Inflammatory macrophage (primary cell): ENCODE data around the gene PADI6.

Source experiments
- DNase-seq, 2 donors: peaks; one replicate each; pipeline ENCODE4 v3.0.0-alpha.2; 2020 to 2022

The PADI6 gene

GRCh38 chr1:17436380-17437174 lies 64.6 kb downstream of the PADI6 start:
- no peak for DNase-seq

DNA sequence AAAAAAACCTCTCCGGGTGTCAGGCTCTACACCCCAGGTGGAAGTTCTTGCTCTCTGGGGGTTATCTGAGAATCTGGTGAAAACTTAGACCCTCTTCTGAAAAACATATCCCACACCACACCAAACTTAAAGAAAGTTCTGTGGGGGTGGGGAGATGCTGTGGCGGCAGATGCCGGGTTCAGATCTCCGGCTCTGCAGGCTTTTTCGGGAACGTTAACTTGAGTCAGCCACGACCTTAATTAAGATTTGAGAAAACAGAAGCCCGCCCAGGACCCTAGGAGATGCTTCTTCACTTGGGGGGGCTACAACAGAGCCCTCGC lies 65.2 kb downstream of the PADI6 start:
- no peak for DNase-seq

- DNase-seq: peak; percentile 29 to 69
Observed at GRCh38 chr1:17437580-17438317, 65.8 kb downstream of the PADI6 start.

GRCh38 chr1:17438318-17439249 lies 66.6 kb downstream of the PADI6 start:
- DNase-seq: peak; percentile 88 to 93

DNA sequence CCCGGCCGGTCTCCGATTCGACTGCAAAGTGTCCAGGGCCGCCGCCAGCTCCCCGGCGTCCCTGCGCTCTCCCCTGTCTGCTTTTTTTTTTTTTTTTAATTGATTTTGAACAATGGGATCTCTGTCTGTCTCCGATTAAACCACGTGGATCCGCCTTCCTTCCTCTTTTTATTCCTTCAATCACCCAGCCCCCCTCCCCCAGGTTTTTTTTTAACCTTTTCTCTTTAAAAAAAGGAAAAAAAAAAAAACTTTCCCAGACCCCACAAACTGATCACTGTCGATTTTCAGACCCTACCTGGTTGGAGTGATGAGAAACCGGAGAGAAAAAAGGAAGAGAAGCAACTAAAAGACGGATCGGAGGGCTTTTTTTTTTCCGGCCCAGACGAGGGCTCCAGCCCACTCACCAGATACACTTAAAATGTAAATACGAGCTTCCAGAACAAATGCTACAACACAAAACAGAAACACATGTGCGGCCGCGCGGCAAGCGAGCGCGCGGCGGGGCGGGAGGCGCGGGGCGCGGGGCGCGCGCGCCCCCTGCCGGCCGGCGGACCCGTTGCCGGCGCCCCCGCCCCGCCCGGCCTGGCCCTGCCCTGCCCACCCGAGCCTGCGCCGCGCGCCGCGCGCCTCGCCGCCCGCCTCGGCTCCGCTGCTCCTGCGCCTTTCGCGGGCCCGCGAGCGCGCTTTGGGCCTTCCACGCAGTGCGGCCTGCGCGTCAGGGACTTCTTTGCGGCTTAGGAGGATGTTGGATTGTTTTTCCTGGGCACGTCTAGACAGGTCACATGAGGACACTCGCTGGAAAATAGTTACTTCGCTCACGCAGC lies 67.5 kb downstream of the PADI6 start, which contains the start of gene RCC2:
TSS of gene RCC2 (minus strand) at position 428 of the 824 bp plus-strand sequence. CDS start 1,163 bp downstream, outside the sequence.
- peak; percentile 57 to 79 for DNase-seq

DNA sequence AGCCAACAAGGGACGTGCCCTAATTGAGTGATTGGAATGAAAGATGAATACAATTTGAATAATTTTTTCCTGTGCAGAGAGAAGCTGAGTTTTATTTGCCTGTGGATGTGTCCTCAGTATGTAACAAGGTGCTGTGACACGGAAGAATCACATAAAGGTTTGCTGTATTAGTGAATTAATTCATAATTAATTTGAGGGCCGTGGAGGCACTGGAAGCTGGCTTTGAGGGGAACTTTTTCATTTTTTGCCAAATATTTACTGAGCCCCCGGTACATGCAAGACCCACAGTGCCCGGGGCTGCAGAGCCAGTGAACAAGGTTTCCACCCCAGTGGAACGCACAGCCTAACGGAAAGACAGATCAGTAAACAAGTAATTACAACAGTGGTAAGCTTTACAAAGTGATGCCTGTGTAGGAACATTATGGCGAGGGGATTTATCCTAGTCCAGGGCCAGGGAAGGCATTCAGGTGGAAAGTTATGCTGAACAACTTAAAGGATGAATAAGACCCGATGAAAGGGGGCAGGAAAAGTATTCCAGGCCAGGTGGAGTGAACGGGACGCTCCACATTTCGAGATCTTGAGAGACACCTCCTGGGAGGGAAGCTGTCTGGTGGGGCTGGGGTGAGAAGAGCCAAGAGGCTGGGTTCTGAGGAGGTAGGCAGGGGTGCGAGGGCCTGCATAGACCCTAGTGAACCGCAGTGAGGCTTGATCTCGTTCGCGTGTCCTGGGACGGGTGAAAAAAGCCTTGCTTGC lies 68.3 kb downstream of the PADI6 start:
- no peak for DNase-seq

DNA sequence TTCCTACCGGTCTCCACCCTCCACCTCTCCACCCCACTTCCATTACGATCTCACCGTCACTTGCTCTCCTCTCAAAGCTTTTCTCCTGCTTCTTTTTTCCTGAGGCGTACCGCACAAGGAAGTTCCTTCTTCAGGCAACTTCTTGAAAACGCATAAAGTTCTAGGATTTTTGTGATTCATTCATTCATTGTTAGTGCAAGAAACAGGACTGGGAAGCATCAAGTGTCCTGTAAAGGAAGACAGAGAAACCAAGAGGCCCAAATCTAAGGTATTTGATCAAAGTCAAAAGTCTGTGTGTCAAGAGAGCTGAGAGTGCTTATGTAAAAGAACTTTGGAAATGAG lies 68.8 kb downstream of the PADI6 start:
- DNase-seq: no peak

GRCh38 chr1:17441265-17441992 lies 69.4 kb downstream of the PADI6 start:
- peak; percentile 24 to 26 for DNase-seq

DNA sequence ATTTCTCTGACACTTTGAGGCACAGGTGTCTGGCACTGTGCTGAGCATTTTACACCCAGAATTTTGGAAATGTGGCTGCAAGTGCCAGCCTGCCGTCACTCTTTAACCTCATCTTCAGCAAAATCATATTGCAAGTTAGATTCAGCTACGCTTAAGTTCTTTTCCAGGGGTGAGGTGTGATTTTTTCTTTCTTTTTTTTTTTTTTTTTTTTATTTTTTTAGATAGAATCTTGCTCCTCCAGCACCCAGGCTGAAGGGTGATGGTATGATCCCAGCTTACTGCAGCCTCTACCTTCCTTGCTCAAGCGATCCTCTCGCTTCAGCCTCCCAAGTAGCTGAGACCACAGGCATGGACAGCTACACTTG lies 70.0 kb downstream of the PADI6 start:
- no peak for DNase-seq

- DNase-seq: no peak
Observed at GRCh38 chr1:17442841-17443240, 70.8 kb downstream of the PADI6 start.

DNA sequence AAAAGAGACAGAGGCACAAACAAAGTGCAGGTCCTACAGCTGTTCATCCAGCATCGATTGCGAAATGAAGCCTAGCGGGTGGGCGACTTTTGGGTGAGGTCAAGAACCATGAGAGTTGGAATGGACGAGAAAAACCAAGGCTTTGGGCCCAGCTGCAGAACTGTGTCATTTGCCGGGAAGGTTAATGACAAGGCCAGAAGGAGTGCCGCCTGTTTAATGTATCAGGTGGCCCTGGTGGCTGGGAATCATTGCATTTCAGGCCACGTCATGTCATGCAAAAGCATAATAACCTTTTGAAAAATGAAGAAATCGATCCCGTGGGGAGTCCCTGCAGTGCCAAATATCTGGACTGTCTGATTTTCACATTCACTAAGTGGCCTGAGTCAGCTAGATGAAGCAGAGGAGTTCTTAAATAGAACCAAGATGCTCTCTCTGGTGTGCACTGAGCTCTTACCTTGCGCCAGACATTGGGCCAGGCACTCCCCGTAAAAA lies 75.6 kb downstream of the PADI6 start:
- no peak for DNase-seq
